Neutrophil (primary cell): Measurements from ENCODE around the gene EMP2.

Experiments used
- H3K27ac ChIP-seq: fragments of 200-600 bp; sonication (generic); 2 replicates; pipeline ENCODE4 v1.5.1; 2016; ENCODE audit warnings: mild to moderate bottlenecking, moderate library complexity
- H3K27me3 ChIP-seq: fragments of 200-600 bp; sonication (generic); 2 replicates; pipeline ENCODE4 v1.6.0; 2016; ENCODE audit warnings: mild to moderate bottlenecking
- H3K36me3 ChIP-seq: fragments of 200-600 bp; sonication (generic); 2 replicates; pipeline ENCODE4 v1.5.1; 2017
- H3K4me1 ChIP-seq, 2 experiments: fragments of 200-600 bp in 1 of 2; sonication (generic) in 1 of 2; 1 replicate in 1 of 2; 2 replicates in 1 of 2; pipeline versions ENCODE4 v1.5.1 to v1.6.1; 2013 to 2016; ENCODE audit warnings: low read depth in 1 of 2, low read length in 1 of 2, mild to moderate bottlenecking in 1 of 2, moderate library complexity in 1 of 2; ENCODE audit not compliant: control insufficient read depth in 1 of 2, insufficient read depth in 1 of 2
- H3K4me3 ChIP-seq, 2 experiments: fragments of 200-600 bp in 1 of 2; sonication (generic) in 1 of 2; 1 replicate in 1 of 2; 2 replicates in 1 of 2; pipeline ENCODE4 v1.5.1; 2013 to 2016; ENCODE audit warnings: low read depth in 1 of 2, low read length in 1 of 2, mild to moderate bottlenecking in 1 of 2, moderate library complexity in 1 of 2
- H3K9me3 ChIP-seq: fragments of 200-600 bp; sonication (generic); 2 replicates; pipeline ENCODE4 v1.5.1; 2016
- CTCF ChIP-seq: fragments of 200-600 bp; sonication (generic); IDR thresholded peaks from 2 replicates; pipeline ENCODE4 v1.5.1; 2016; ENCODE audit warnings: antibody characterized with exemption

EMP2 gene

DNA sequence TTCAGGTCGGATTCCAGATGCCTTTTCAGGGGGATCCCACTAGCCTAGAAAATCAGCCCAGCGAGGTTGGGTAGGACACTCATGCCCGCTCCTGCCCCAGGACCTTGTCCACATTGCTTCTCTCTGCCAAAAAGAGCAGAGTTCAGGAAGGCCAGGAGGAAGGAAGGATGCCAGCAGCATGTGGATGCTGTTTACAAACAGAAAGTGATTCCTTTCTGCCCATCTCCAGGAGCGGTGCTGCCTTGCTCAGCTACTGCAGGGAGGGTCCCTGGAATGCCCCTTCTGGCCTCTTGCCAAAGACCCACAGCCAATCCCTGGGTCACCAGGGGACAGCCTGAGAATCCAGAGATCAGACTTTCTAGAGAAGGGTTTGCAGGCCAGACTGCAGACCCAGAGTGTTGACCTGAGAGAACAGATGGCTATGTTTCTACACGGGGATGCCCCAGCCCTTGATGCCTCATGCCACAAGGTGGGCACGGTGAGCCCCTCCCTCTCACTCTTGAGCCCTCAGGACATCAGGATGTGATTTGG is 32.3 kb upstream of the EMP2 start:
- Histone ChIP-seq H3K27me3 (peaks cover 5% of the 10 kb centered on the region), H3K9me3 (no peaks in the 10 kb centered on the region), H3K4me3 (no peak overlapping the region), H3K27ac (no peak overlapping the region), H3K36me3 (no peaks in the 10 kb centered on the region), H3K4me1 (no peaks in the 10 kb centered on the region)
- no peak for TF ChIP-seq CTCF

DNA sequence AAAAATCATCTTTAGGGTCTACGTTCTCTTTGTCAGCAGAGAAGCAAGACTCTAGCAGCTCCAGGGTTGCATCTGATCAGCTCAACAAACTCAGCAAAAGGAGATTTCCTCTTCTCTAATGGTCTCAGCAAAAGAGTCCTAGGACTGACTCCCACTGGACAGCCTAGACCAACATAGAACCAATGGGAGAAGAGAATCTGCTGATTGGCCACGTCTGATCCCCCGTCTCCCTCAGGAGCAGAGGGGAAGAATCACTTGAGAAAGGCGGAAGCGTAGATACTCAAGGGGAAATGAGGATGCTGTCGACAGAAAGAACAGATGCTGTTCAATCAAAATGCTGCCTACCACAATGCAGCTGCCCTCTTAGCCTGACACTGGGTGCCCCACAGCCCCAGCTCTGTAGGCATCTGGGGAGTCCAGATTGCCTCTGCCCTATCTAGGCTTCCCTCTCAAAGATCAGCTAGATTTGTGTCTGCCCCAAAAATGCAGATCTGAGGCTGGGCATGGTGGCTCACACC is 31.5 kb upstream of the EMP2 start:
- H3K27me3 ChIP-seq: no peaks in the 10 kb centered on the region
- no peak for TF ChIP-seq CTCF
- H3K4me1 ChIP-seq: no peaks in the 10 kb centered on the region
- H3K9me3 ChIP-seq: no peaks in the 10 kb centered on the region
- no peak overlapping the region for H3K4me3 ChIP-seq
- no peak overlapping the region for H3K27ac ChIP-seq
- no peaks in the 10 kb centered on the region for H3K36me3 ChIP-seq

DNA sequence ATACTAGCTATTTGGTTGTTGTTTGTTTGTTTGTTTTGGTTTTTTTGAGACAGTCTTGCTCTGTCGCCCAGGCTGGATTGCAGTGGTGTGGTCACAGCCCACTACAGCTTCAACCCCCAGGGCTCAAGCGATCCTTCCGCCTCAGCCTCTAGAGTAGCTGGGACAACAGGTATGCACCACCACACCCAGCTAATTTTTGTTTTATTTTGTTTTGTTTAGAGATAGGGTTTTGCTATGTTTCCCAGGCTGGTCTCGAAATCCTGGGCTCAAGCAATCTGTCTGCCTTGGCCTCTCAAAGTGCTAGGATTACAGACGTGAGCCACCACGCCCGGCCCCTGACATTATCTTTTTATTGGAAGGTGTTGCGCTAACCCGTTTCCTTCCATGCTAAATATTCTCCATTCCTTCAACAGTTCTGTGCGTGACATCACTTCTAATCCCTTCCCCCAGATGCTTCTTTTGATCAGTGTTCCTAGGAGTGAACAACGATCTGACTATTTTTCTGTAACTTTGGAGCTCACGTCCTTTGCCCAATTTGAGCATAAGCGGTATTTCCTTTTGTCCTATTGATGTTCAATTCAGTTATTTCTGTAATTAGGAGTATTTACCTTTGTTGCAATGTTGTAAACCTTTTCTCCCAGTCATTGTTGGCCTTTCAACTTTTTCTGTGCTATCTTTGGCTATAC is 30.2 kb upstream of the EMP2 start:
- no peaks in the 10 kb centered on the region for H3K27me3 ChIP-seq
- H3K27ac ChIP-seq: no peak overlapping the region
- no peaks in the 10 kb centered on the region for H3K9me3 ChIP-seq
- TF ChIP-seq CTCF: no peak
- H3K4me1 ChIP-seq: no peaks in the 10 kb centered on the region
- H3K4me3 ChIP-seq: no peak overlapping the region
- no peaks in the 10 kb centered on the region for H3K36me3 ChIP-seq

GRCh38 chr16:10609402-10609774 is 29.0 kb upstream of the EMP2 start:
- no peaks in the 10 kb centered on the region for H3K9me3 ChIP-seq
- no peak overlapping the region for H3K27ac ChIP-seq
- no peaks in the 10 kb centered on the region for H3K27me3 ChIP-seq
- no peak for TF ChIP-seq CTCF
- no peak overlapping the region for H3K4me3 ChIP-seq
- H3K4me1 ChIP-seq: no peaks in the 10 kb centered on the region
- no peaks in the 10 kb centered on the region for H3K36me3 ChIP-seq

- Histone ChIP-seq H3K4me1 (no peaks in the 10 kb centered on the region), H3K9me3 (no peaks in the 10 kb centered on the region), H3K4me3 (no peak overlapping the region), H3K27me3 (no peaks in the 10 kb centered on the region), H3K36me3 (no peaks in the 10 kb centered on the region), H3K27ac (no peak overlapping the region)
- TF ChIP-seq CTCF: no peak
Measured at GRCh38 chr16:10608687-10609401, 28.4 kb upstream of the EMP2 start.
